ENCODE results near the gene TSPAN18.

The TSPAN18 gene, protein sequence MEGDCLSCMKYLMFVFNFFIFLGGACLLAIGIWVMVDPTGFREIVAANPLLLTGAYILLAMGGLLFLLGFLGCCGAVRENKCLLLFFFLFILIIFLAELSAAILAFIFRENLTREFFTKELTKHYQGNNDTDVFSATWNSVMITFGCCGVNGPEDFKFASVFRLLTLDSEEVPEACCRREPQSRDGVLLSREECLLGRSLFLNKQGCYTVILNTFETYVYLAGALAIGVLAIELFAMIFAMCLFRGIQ

DNA sequence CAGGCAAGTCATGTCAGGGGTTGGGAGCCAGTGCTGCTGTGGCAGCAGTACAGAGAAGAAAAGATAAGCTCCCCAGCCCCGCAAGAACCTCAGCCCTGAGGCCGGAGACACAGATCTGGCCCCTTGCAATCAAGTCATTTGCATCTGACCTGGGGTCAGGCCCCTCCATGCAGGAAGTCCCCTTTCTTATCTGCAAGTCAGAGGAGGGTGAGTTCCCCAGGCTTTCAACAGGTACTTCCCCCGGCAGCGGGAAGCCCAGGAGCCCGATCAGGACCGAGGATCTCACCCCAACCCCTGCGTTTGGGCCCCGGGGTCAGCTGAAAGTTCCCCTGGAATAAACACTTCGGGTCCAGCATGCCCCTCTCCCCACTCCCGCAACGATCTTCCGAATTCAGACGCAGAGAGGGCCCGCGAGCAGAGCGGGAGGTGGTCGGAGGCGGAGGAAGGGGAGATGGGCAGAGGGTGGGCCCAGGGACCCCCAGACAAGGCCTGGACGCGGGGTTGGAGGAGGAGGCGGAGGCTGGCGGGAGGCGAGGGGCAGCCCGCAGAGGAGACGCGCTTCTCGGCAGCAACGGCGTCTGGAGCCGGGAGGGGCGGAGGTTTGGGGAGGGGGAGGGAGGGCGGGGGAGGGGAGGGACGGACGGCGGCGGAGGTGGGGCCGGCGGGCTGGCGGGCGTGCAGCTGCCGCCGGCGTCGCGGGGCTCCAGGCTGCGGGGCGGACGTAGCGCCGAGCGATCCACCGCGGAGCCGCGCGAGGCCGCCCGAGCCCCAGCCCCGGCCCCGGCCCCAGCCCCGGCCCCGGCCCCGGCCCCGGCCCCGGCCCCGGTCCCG lies at the start of gene TSPAN18:
TSPAN18 (plus strand) TSS at position 680 of the 831 bp plus-strand sequence. CDS start 179,455 bp downstream, outside the sequence.
- DNase-seq = no peak

DNA sequence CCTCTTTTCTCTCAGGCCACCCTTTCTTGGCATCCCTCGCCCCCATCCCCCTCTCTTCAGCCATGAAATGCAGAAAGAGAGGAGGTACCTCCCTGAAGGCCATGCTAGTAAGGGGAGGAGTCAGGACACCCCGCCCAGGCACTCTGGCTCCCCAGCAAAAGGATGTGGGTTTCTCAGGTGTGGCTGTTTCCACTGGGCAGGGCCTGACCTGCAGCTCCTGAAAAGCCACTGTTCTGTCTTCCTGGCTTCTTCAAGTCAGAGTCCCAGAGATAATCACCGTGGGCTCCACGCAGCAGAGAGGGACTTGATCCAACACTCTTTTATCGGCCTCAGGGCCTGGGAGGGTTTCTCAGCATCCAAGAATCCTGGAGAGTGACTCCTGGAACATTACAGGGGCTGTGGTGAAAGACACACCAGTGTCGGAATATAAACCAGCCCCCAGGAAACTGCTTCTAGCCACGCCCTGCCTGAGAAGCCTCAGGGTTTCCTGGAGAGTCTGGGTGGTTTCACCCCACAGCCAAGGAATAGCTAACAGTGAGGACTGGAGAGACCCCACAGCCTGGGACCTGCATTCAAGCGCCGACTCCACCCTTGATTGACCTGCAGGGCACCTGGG lies 45.7 kb upstream of the TSPAN18 start:
- no peak for DNase-seq

DNA sequence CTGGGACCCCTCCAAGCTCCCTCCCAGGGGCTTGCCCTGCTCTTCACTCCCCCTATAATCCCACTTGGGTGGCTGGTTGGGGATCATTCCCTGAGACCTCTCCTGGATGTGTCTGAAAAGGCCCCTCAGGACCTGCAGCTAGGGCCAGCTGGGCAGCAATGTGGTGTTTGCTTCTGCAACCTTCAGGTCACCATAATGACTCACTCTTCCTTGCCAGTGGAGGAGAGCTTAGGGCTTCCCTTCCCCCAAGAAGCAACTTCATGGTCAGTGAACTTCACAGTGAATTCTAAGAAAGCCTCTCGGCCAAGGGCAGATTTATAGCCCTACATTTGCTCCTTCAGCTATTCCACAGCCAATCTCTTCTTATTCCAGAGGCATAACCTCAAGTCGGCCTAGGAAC lies 45.1 kb upstream of the TSPAN18 start:
- peak; percentile 12 for DNase-seq

DNA sequence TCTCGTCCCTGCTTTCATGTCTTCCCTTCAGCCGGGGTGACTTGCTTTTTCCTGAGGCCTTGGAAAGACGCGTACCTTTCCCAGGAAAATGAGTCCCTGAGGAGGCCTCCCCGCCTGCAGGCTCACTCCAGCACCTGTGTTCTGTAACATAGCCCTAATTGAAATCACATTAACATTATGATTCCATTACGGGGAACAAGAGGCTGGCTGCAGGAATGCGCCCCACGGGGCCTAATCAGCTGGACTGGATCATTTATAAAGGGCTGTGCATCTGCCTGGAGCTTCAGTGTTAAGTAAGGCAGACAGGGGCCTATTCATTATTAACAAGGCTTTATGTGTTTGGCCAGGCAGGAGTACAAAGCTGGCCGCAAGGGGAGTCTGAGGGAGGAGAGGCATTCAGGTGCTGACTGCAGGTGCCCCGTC lies 41.9 kb upstream of the TSPAN18 start:
- no peak for DNase-seq

DNA sequence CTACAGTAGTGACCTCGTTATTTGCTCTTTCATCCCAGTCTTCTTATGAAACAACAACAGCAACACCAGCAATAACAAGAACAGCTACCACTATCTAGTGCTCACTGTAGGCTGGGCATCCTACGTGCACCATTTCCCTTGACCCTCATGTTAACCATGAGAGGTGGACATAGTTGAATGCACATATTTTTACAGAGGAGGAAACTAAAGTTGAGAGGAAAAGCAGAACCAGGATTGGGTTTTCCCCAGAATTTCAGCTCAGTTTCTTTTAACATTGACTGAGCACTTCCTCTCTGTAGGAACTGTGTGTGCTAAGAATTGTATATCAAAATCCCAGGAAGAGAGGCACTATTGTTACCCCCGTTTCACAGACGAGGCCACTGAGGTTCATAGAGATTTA lies 39.4 kb upstream of the TSPAN18 start:
- DNase-seq = peak; percentile 47

DNA sequence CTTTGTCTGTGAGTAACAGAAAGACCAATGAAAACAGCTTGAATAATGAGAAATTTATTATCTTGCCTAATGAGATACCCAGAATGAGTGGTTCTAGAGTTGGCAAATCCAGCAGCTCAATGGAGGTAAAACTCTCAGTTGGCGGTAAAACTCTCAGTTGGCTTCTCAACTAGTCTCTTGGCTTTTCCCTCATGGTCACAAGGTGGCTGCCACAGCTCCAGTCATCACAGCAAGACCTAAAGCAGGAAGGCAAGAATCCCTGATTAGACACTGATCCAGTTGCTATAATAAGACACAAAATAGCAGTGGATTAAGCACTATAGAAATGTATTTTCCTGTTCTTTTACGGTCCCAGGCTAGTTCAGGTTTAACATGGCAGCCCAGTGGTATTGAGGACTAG lies 37.5 kb upstream of the TSPAN18 start:
- DNase-seq = no peak

DNA sequence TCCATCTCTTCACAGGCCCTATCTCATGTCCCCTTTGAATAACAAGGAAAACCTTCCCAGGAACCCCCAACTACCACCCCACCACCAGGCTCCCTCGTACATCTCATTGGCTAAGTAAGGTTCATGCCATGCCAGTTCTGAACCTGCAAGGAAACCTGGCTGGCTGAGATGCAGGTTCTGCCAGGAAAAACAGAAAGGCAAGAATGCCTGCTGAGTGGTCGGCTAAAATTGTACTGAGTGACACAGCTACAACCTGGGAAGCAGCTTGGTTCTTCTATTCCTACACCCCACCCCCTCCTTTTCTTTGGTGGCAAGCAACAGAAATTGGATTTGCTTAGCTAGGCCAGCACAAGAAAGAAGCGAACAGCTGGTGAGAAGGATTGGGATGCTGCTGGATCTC lies 36.1 kb upstream of the TSPAN18 start:
- no peak for DNase-seq

DNA sequence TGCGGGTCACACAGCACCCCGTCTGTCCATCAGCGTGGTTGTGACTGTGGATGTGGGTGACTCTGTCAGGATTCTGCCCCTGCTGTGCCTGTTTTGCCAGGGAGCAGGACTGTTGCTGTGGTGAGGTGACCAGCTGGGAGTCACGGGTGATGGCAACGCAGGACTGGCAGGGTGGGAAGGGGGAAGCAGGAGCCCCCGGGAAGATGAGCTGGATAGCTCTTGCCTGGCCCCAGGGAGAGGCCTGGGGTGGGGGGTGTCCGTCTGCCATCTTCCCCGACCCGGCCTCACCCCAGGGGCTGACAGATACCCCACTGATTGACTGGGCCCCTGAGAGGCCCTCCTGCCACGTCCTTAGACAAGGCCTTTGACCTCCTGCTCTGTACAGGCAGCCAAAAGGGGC lies 34.3 kb upstream of the TSPAN18 start:
- no peak for DNase-seq

DNA sequence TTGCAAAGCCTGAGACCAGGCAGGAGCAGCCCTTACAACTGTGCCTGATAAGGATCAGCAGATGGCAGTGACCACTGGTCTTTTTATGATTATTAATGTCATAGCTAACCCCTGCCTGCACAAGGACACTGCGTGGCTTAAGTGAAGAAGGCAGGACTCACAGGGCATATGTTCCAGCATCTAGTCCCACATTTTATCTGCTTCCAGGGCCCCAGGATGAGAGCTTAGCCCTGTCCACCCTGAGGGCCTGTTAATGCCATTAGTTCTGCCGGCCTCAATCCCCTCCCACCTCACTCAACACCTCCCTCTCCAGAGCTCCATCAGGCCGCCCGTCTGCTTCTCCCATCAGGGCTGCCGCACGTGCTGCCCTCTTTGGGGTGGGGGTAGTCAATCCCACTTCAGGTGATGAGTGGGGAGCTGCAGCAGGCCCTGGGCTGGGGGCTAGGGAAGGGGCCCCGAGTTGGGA lies 33.1 kb upstream of the TSPAN18 start:
- DNase-seq = no peak

DNA sequence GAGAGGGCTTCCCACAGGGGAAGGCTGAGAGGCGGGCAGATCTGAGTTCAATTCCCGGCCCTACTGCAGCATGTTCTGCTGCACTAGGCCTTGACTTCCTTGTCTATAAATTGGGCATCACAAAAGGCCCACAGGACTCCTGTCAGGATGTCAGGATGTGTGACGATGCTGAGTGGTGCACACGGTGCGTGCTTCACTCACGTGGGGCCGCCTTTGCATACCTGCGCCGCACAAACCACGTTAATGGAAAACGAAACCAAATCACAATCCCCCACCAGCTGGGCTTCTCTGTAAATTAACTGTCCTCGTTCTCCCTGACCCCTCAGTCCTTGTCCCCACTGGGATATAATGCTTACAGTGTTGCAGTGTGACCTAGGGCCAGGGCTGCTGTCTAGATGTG lies 32.3 kb upstream of the TSPAN18 start:
- DNase-seq = no peak

DNA sequence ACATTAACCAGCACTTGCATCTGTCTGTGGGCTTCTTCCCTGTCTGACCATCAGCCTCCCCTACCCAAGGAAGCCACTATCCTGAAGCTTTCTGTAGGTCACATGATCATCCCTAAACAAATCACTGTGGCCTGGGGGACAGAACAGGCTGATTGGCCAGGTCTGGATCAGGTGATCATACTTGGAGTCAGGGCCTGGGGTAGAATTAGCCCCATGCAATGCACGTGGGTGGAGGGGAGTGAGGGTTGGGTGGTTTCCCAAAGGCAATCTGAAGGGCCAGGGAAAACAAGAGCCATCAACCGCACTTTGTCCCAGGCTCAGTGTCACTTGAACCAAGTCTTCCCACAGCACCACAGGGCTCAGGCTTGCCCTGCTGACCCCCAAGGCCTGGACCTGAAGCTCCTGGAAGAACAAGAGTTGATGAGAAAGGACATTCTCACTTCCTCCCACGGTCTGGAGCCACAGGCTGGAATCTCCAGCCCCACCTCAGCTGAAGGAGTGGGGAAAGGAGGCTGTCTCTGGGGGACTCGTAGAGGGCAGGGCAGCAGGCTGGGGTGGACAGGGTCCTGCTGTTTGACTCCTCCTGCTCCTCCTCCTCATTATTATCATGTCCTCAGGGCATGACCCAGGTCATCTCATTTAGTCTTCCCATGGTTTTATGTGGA lies 31.5 kb upstream of the TSPAN18 start:
- DNase-seq = no peak

DNA sequence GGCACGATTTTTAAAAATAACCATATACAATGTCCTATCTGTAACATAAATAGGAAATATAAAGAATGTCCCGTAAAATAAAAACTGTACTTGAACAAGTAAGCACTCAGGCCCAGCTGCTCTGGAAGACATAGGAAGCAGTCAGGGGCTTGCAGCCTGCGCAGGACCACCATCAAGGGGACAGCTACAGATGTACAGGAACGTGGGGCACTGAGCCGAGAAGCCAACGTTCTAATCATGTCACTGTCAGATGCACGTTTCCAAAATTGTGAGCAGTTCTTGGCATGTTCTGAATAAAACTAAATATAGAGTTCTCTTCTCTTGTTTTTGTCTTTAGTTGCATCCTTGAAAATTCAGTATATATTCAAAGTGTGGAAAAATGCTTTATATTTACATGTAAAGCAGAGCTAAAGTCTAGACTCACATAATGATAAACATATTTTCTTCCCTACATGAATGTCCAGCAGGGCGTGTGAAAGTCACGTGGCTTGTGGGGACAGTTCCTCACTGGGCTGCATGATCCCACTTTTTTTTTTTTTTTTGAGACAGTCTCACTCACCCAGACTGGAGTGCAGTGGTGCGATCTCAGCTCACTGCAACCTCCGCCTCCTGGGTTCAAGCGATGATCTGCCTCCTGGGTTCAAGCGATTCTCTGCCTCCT lies 28.4 kb upstream of the TSPAN18 start:
- DNase-seq = no peak

DNA sequence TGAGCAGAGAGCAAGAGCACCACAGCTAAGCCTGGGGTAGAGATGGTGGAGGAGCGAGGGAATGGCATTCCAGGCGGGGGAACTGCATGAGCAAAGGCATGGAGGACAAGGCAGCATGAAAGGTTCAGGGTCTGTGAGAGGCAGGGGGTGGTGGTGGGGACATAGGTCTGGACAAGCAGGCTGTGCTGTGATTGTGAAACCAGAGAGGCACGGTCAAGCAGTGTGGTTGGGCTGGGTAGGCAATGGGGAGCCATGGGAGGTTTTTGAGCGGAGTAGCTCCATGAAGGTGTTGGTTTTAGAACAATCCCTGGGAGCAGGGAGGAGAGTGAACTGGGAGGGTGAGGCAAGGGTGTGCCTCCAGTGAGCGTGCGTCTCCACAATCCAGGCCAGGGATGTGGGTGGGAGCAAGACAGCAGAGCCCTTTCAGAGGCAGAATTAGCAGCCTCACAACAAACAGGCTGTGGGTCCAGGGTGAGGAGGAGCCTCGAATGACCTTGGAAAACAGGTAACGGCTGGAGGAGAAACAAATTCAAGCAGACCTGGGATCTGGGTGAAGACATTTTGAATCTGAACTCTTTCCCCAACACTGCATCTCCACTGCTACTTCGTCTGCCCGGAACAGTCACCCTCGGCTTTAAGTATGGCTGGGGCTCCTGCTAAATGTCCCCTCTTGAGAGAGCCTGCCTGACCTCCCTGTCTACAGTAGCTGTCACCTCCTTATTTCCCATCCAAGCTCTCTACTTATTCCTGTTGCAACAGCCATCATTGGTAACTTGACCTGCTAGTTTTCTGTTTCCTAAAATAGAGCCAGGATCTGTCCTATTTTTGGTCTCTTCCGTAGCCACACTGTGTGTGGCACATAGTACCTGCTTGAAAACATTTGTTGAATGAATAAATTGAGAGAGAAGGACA lies 27.0 kb upstream of the TSPAN18 start:
- DNase-seq = no peak

DNA sequence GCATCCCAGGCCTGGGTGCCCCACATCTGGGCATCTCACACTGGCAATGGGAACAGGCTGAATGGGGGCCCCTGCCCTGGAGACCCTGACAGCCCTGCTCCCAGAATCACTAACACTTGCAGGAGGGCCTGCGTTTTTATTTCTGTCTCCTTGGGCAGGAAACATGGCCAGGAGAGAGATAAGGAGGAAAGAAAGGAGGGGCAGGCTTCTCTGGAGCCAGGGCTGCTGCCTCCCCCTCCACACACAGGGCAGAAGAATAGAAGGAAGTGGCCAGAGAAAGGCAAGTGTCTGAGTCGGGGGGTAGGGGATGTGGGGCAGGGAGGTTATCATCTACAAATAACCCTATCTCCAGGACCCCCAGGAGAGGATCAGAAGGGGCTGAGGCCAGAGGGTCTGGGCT lies 25.5 kb upstream of the TSPAN18 start:
- no peak for DNase-seq

DNA sequence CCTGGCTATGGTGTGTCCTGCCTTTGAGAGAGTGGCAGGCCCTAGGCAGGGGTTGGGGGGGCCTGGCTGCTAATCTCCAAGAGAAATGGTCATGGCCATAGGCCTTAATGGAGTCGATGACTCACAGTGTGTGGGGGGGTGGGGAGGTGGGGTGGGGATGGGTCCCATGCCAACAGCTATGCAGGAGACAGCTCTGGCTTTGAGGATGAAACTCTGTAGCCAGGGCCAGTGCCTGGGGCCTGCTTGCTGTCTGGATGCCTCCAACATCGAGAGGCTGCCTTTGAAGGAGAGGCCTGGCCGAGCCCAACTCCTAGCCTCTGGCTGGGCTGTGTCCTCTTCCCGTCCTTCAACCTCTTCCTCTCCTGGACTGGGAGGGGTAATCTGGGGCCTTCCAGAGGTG lies 23.9 kb upstream of the TSPAN18 start:
- DNase-seq = no peak

DNA sequence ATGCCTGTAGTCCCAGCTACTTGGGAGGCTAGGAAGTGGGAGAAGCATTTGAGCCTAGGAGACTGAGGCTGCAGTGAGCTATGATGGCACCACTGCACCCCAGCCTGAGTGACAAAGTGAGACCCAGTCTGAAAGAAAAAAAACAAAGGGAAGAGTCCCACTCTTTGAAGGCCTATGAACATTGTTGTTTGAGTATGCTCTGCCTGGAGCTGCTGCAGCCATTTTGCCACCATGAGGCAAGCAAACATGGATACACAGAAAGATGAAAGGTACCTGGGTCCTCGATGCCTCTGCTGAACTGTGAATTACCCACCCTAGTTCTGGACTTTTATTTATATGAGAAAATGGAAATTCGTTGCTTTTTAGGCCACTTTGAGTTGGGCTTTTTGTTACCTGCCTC lies 19.7 kb upstream of the TSPAN18 start:
- no peak for DNase-seq

DNA sequence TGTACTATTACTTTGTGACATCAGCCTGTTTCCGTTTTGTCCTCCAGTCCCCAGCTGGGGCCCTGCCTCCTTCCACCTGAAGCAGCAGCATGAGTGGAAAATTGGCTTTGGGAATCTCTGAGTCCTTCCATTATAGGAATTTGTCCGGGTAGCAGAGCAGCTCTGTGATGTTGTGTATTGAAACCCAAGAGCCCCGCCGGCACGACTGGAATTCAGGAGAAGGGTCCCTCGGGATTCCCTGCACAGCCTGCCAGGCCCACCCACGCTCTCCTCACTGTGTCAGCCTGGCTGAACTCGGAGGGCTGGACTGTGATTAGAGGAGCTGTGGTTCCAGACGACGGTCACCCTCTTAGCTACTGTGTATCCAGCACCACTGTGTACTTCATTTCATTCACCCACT lies 18.8 kb upstream of the TSPAN18 start:
- no peak for DNase-seq

DNA sequence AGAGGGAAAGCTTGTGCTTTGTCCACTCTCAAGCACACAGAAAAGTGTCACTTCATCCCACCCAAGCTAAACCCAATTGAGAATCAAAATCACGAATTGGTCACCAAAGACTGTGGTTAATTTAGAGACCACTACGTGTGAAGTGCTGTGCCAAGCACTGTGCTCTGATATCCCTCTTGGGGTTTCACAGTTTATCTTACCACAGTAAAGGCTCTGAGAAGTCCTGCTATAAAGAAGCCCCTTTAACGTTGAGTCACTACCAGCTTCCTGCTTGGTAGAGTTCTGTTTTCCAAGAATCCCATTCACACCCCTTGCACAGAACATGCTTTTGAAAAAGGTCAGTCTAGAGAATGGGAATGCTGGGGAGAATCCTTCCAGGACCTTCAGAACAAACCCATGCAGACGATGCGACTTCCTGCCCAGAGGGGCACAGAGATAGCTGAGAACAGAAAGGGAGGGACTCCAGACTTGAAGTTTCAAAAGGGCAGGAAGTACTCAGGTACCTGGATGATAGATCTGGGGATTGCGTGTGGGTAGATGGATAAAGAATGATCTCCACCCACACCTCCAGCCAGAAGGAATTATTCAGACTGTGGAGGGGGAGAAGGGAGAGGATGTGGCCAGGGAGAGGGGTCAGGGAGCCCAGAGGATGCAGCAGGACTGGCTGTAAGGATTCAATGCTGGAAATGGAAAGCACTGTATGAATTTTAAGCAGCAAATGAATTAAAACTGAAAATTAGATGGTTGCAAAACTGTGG lies 18.1 kb upstream of the TSPAN18 start:
- no peak for DNase-seq

DNA sequence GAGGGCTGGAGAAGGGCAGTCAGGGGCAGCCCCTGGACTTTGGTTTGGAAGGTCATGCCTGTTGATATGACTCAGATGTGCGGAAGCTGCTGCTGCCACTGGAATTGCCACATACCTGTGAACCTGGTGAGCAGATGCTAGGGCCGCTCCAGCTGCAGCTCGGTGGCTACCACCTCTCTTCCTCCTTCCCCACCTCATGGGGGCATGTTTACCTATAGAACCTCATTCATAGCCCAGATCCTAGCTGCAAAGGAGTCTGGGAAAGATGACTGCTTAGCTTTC lies 17.5 kb upstream of the TSPAN18 start:
- no peak for DNase-seq

DNA sequence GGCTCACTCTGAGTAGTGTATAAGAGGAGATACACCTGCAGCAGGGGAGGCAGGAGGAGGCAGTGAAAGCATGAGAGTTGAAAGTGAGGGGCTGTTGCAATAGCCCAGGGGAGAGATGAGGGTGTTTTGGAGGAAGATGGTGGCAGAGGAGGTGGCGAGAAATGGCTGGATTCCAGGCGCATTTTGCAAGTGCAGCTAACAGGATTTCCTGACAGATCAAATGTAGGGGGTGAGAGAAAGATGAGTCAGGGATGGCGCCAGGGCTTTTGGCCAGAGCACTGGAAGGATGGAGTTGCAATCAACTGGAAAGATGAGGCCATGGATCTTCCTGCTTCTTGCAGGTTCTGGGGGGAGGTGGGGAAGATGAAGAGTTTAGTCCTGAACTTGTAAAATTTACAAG lies 16.8 kb upstream of the TSPAN18 start:
- no peak for DNase-seq

DNA sequence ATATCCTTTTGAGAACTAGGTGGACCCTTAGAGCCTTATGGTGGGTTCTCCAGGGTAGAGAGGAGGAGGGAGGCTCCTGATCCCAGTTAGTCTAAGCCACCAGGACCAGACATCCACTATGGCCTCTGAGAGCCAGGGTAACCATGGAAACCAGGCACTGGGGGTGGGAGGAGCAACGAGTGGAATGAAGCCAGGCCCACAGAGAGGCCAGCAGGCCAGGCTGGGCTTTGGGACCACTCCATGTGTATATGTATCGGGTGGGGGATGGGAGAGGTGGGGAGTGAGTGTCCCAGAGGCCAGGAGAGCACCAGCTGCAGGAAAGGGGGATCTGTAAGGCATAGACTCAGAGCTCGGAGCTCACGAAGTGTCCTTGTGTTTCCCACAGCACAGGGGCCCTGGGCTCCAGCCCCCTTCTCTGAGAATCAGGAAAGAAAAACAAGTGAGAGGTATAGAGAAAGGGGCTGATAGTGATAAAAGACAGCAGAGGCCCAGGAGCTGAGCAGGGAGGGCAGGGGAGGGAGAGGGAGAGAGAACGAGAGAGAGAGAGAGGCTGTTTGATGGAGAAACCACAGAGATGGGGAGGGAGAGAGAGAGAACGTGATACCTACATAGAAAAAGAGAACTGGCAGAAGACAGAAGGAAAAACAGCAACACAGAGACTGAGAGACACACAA lies 15.5 kb upstream of the TSPAN18 start:
- no peak for DNase-seq
